Measurements from ENCODE around the gene MUC5B.

The MUC5B gene

DNA sequence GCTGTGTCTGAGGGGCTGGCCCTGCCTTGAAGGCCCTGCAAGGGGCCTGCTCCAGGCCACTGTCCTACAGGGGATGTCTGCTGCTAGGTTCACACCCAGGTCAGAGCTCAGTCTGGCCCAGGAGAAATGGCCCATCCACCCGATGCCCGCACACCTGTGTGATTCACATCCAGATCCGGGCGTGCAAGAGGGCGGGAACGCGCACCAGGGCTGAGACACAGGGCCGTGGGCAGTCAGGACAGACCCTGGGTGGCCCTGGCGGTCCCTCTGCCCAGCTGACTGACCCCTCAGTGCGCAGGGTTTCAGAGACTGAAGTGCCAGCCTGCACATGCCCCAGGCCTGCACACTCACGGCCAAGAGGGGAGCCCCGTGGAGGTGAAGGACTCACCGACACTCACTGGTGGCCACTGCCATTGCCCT, 79.2 kb downstream of the MUC5B start:
- no peak for DNase-seq

GRCh38 chr11:1302461-1303125, 79.7 kb downstream of the MUC5B start:
- DNase-seq, result no peak

- DNase-seq, result no peak
Observed at GRCh38 chr11:1303126-1303821, 80.4 kb downstream of the MUC5B start.

GRCh38 chr11:1303973-1304372, 81.1 kb downstream of the MUC5B start:
- DNase-seq, result no peak

- no peak for DNase-seq
Observed at GRCh38 chr11:1304380-1304779, 81.5 kb downstream of the MUC5B start.

DNA sequence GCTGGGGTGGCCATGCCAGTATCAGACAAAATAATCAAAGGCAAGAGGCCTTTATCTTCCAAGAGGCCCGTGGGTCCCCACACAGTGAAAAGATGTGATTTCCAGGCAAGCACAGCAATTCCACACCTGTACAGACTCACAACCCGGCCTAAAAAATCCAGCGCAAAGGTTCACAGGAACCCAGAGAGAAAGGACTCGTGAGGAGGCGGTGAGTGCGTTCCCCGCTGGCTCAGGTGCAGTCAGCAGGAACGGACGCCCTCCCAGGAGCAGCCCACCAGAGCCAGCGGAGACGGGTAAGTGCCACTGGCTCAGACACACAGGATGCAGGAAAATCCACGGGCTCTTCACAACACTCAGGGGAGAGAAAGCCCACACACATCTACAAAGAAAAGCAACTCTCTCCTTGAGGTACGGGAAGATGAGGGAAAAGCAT, 82.2 kb downstream of the MUC5B start:
- no peak for DNase-seq

DNA sequence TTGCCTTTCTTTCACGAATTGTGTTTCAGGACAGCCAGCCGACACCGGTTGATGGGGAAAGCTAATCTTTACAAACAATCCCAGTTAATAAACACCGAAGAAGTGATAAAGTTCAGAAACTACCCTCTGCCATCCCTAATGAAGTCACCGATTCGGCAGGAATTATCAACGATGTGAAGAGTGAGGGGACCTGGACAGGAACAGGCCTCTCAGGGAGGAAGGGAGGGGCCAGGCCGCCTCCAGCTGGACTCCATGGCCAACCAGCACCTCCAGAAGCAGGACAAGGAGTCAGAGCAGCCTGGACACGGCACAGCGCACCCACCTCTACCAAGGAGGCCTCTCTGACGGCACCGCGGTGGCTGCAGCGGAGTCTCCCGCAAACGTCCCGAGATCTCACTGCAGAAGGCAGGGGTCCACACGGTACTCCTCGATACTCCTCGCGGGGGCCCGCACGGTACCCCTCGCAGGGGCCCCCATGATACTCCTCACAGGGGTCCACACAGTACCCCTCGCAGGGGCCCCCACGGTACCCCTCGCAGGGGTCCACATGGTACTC, 82.7 kb downstream of the MUC5B start:
- DNase-seq, result no peak

DNA sequence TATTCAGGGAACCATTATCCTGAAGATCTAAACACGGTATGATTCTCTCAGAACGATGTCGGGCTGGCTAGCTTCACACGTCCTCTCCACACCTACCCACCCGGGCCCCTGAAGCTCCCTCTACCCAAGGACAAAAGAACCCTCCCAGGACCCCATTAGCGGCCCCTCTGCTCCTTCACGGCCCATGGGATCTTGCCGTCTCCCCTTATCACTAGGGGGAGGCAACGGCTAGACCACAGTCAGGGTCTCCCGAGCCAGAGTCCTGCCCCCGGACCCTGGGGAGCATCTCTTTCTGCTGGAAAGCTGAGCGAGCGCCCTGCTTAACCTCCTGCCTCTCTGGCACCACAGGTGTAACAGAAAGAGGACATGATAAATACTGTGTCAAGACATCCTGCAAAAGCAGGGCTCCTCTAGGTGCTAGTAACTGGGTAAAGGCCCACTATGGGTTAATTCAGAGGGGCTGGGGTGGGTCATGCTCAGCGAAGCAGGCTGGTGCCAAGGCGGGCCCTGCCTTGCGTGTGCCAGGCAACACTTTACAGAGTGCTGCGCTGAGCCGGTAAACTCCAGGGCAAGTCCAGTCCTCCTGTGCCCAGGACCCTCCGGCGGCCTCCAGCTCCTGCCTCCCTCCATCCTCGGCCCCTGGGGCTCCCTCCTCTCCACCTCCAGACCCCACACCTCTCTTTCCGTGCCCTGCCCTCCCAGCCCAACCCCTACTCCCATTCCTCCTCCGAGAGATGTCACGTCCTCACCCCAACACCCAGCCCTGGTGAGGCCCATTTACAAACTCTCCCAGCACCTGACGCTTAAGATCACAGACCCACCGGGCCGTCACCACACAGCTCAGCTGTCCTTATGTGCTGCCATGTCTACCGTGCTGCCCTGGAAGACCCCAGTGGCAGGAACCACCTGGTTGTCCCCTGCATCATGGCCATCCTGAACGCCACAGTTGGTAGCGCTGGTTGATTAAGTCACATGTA, 83.6 kb downstream of the MUC5B start:
- DNase-seq, result no peak

GRCh38 chr11:1307163-1307870, 84.5 kb downstream of the MUC5B start:
- DNase-seq, result no peak

- no peak for DNase-seq
Observed at GRCh38 chr11:1307998-1308742, 85.3 kb downstream of the MUC5B start.

GRCh38 chr11:1308743-1309497, 86.1 kb downstream of the MUC5B start:
- no peak for DNase-seq

- DNase-seq, result peak; percentile 93
Observed at GRCh38 chr11:1309498-1310317, 86.8 kb downstream of the MUC5B start, which contains the start of gene TOLLIP. Gene TOLLIP (minus strand): TSS chr11:1309632. CDS start chr11:1309498, 134 bp downstream.

GRCh38 chr11:1310318-1310687, 87.4 kb downstream of the MUC5B start:
- no peak for DNase-seq

- DNase-seq, result no peak
Observed at GRCh38 chr11:1310772-1311468, 88.1 kb downstream of the MUC5B start.
